HG03280 (cell line): ENCODE measurements around the gene METRNL.
"Not testable (repeated sequence)": the region's sequence is repeated elsewhere in the genome, so short reads cannot be mapped to it uniquely, and the experiment has no call there.

Experiments
- ATAC-seq: cut with Tn5 transposase; IDR thresholded peaks from one replicate; pipeline ENCODE4 v1.9.1; 2021; ENCODE audit warnings: mild to moderate bottlenecking, moderate library complexity; ENCODE audit not compliant: unreplicated experiment

METRNL gene

GRCh38 chr17:83051396-83052240 lies 27.8 kb upstream of the METRNL start:
- peak; percentile 89 for ATAC-seq

- ATAC-seq: no peak
Measured at GRCh38 chr17:83052241-83052564, 27.2 kb upstream of the METRNL start.

GRCh38 chr17:83053021-83053681 lies 26.3 kb upstream of the METRNL start:
- no peak for ATAC-seq

GRCh38 chr17:83053739-83054451 lies 25.5 kb upstream of the METRNL start:
- no peak for ATAC-seq

GRCh38 chr17:83054518-83055125 lies 24.8 kb upstream of the METRNL start:
- no peak for ATAC-seq

- not testable (repeated sequence) for ATAC-seq
Measured at GRCh38 chr17:83055176-83055575, 24.2 kb upstream of the METRNL start.

- no peak for ATAC-seq
Measured at GRCh38 chr17:83055911-83056582, 23.4 kb upstream of the METRNL start.

- ATAC-seq: no peak
Measured at GRCh38 chr17:83056583-83057396, 22.6 kb upstream of the METRNL start.

- no peak for ATAC-seq
Measured at GRCh38 chr17:83057397-83057761, 22.0 kb upstream of the METRNL start.

- no peak for ATAC-seq
Measured at GRCh38 chr17:83057793-83058265, 21.6 kb upstream of the METRNL start.

GRCh38 chr17:83058266-83058798 lies 21.1 kb upstream of the METRNL start:
- no peak for ATAC-seq

GRCh38 chr17:83061586-83061985 lies 17.8 kb upstream of the METRNL start:
- ATAC-seq: no peak

- ATAC-seq: no peak
Measured at GRCh38 chr17:83062011-83062817, 17.2 kb upstream of the METRNL start.

GRCh38 chr17:83062818-83063671 lies 16.4 kb upstream of the METRNL start:
- ATAC-seq: no peak

- no peak for ATAC-seq
Measured at GRCh38 chr17:83064021-83064731, 15.2 kb upstream of the METRNL start.

- ATAC-seq: no peak
Measured at GRCh38 chr17:83064732-83065659, 14.4 kb upstream of the METRNL start.
